Ishikawa (cell line): ENCODE data around the gene ERVFRD-1.

Source experiments
- CEBPB ChIP-seq: IDR thresholded peaks from 2 replicates; pipeline ENCODE4 v1.6.1; 2012
- CREB1 ChIP-seq: IDR thresholded peaks from 2 replicates; pipeline ENCODE4 v1.6.1; 2012; ENCODE audit warnings: low read depth
- EGR1 ChIP-seq: IDR thresholded peaks from 2 replicates; pipeline ENCODE4 v1.6.1; 2012
- EP300 ChIP-seq: IDR thresholded peaks from 2 replicates; pipeline ENCODE4 v1.6.1; 2012; ENCODE audit warnings: borderline replicate concordance
- FOXM1 ChIP-seq: IDR thresholded peaks from 2 replicates; pipeline ENCODE4 v1.6.1; 2012; ENCODE audit warnings: low read depth, borderline replicate concordance
- MAX ChIP-seq: IDR thresholded peaks from 2 replicates; pipeline ENCODE4 v1.6.1; 2012
- NFIC ChIP-seq: IDR thresholded peaks from 2 replicates; pipeline ENCODE4 v1.6.1; 2012
- RAD21 ChIP-seq: IDR thresholded peaks from 2 replicates; pipeline ENCODE4 v1.6.1; 2012; ENCODE audit warnings: low read depth
- REST ChIP-seq: IDR thresholded peaks from 2 replicates; pipeline ENCODE4 v1.6.1; 2012; ENCODE audit warnings: low read depth, mild to moderate bottlenecking
- TAF1 ChIP-seq: IDR thresholded peaks from 2 replicates; pipeline ENCODE4 v1.6.1; 2012; ENCODE audit warnings: low read depth, mild to moderate bottlenecking
- TCF12 ChIP-seq: IDR thresholded peaks from 2 replicates; pipeline ENCODE4 v1.6.1; 2012; ENCODE audit warnings: low read depth
- TEAD4 ChIP-seq: IDR thresholded peaks from 2 replicates; pipeline ENCODE4 v1.6.1; 2012
- USF1 ChIP-seq: IDR thresholded peaks from 2 replicates; pipeline ENCODE4 v1.6.1; 2012
- YY1 ChIP-seq: IDR thresholded peaks from 2 replicates; pipeline ENCODE4 v1.6.1; 2012; ENCODE audit warnings: low read depth
- ZBTB7A ChIP-seq: IDR thresholded peaks from 2 replicates; pipeline ENCODE4 v1.6.1; 2012; ENCODE audit warnings: low read depth

Gene ERVFRD-1

GRCh38 chr6:11062715-11063114, 48.8 kb downstream of the ERVFRD-1 start:
- TF ChIP-seq EP300 (no peak), MAX (no peak), YY1 (no peak), TEAD4 (no peak), TAF1 (no peak), NFIC (no peak), REST (no peak)

- TF ChIP-seq REST = no peak
- no peak for TF ChIP-seq MAX
- no peak for TF ChIP-seq TAF1
- no peak for TF ChIP-seq CEBPB
- TF ChIP-seq RAD21 = no peak
- no peak for TF ChIP-seq FOXM1
- no peak for TF ChIP-seq TCF12
- no peak for TF ChIP-seq TEAD4
Measured at GRCh38 chr6:11062083-11062482, 49.4 kb downstream of the ERVFRD-1 start.

- TF ChIP-seq EP300 (no peak), MAX (no peak), TEAD4 (no peak), FOXM1 (no peak), CEBPB (no peak), YY1 (no peak), NFIC (no peak), TCF12 (no peak), CREB1 (no peak), REST (no peak), EGR1 (no peak), RAD21 (no peak), USF1 (no peak), TAF1 (no peak), ZBTB7A (no peak)
Measured at GRCh38 chr6:11058406-11058805, 53.1 kb downstream of the ERVFRD-1 start.

GRCh38 chr6:11056871-11057270, 54.7 kb downstream of the ERVFRD-1 start:
- TF ChIP-seq MAX (no peak), CEBPB (no peak), REST (no peak), NFIC (no peak), YY1 (no peak), USF1 (no peak), FOXM1 (no peak), RAD21 (no peak), TAF1 (no peak), CREB1 (no peak), EP300 (no peak), TCF12 (no peak), EGR1 (no peak), TEAD4 (no peak)
